GM19463 (cell line): Measurements from ENCODE around the gene ISX.

ENCODE experiments used
- ATAC-seq: cut with Tn5 transposase; IDR thresholded peaks from one replicate; pipeline ENCODE4 v1.9.1; 2021; ENCODE audit warnings: mild to moderate bottlenecking, moderate library complexity; ENCODE audit not compliant: unreplicated experiment

ISX gene

GRCh38 chr22:35051791-35052190 lies 14.2 kb upstream of the ISX start:
- no peak for ATAC-seq

GRCh38 chr22:35053060-35053835 lies 12.7 kb upstream of the ISX start:
- no peak for ATAC-seq

GRCh38 chr22:35054064-35054463 lies 11.9 kb upstream of the ISX start:
- no peak for ATAC-seq

- ATAC-seq = no peak
Observed at GRCh38 chr22:35056486-35056885, 9.5 kb upstream of the ISX start.

- ATAC-seq = no peak
Observed at GRCh38 chr22:35057155-35057554, 8.8 kb upstream of the ISX start.

GRCh38 chr22:35059632-35060031 lies 6.3 kb upstream of the ISX start:
- ATAC-seq = no peak

- ATAC-seq = peak; percentile 78
Observed at GRCh38 chr22:35064664-35065063, 1.3 kb upstream of the ISX start.

GRCh38 chr22:35065183-35065582 lies 775 bp upstream of the ISX start:
- no peak for ATAC-seq

GRCh38 chr22:35066768-35067167 lies 810 bp downstream of the ISX start:
- no peak for ATAC-seq

GRCh38 chr22:35069541-35069940 lies 3.6 kb downstream of the ISX start:
- ATAC-seq = no peak

GRCh38 chr22:35070451-35071093 lies 4.6 kb downstream of the ISX start:
- ATAC-seq = no peak

GRCh38 chr22:35071784-35072183 lies 5.8 kb downstream of the ISX start:
- ATAC-seq = no peak

GRCh38 chr22:35072925-35073324 lies 7.0 kb downstream of the ISX start:
- no peak for ATAC-seq

GRCh38 chr22:35074583-35074982 lies 8.6 kb downstream of the ISX start:
- no peak for ATAC-seq

- no peak for ATAC-seq
Observed at GRCh38 chr22:35076630-35077029, 10.7 kb downstream of the ISX start.

- ATAC-seq = no peak
Observed at GRCh38 chr22:35085621-35086020, 19.7 kb downstream of the ISX start.

- no peak for ATAC-seq
Observed at GRCh38 chr22:35089139-35089538, 23.2 kb downstream of the ISX start.

- ATAC-seq = no peak
Observed at GRCh38 chr22:35092406-35092805, 26.4 kb downstream of the ISX start.

- no peak for ATAC-seq
Observed at GRCh38 chr22:35098921-35099320, 33.0 kb downstream of the ISX start.

GRCh38 chr22:35099883-35100282 lies 33.9 kb downstream of the ISX start:
- ATAC-seq = no peak

- no peak for ATAC-seq
Observed at GRCh38 chr22:35102663-35103062, 36.7 kb downstream of the ISX start.

GRCh38 chr22:35103761-35104160 lies 37.8 kb downstream of the ISX start:
- ATAC-seq = no peak

GRCh38 chr22:35104491-35104890 lies 38.5 kb downstream of the ISX start:
- ATAC-seq = no peak
